IMR-90 (cell line): Measurements from ENCODE around the gene IRAK4. TPM values are rescaled to one million over a fixed set of nuclear protein-coding genes. Genes with fewer than 3 reads are reported as not detected.

Experiments
- ATAC-seq: fragments of 200-7000 bp; cut with Tn5 transposase; 2 replicates; pipeline ENCODE4 v1.9.1; 2020; ENCODE audit warnings: low read depth, mild to moderate bottlenecking, moderate library complexity
- BruUV-seq: library from RNA; stranded (reverse); fragments of 400-500 nt; replicated peaks from 2 replicates; lab custom pipeline; 2021; lab: Mats Ljungman, UMichigan
- CTCF ChIA-PET: fragments of 300-600 bp; formaldehyde crosslinking; extraction: SDS; loops from one replicate; lab custom pipeline; 2021; ENCODE audit warnings: antibody characterized with exemption; lab: Yijun Ruan, JAX
- POLR2A ChIA-PET: fragments of 300-600 bp; sonication (Branson Sonifier 250); formaldehyde crosslinking; loops from one replicate; lab custom pipeline; 2022; ENCODE audit warnings: antibody characterized with exemption; ENCODE audit not compliant: unreplicated experiment; lab: Charles Lee
- DNase-seq: peaks from one replicate; pipeline ENCODE4 v3.0.0; 2013
- H2AFZ ChIP-seq: replicated peaks from 2 replicates; pipeline ENCODE3; 2013; ENCODE audit warnings: low read length, mild to moderate bottlenecking; ENCODE audit not compliant: poor library complexity
- H2AK5ac ChIP-seq: 2 replicates; pipeline ENCODE4 v1.6.1; 2013; ENCODE audit warnings: low read depth, low read length, inconsistent platforms
- H2AK9ac ChIP-seq: replicated peaks from 2 replicates; pipeline ENCODE3; 2013; ENCODE audit warnings: mild to moderate bottlenecking, low read depth, low read length, moderate library complexity; ENCODE audit not compliant: poor library complexity
- H2BK120ac ChIP-seq: 2 replicates; pipeline ENCODE4 v1.6.1; 2013; ENCODE audit warnings: low read depth, low read length, inconsistent platforms
- H2BK15ac ChIP-seq: 3 replicates; pipeline ENCODE4 v1.6.1; 2013; ENCODE audit warnings: low read depth, low read length, inconsistent platforms
- H2BK20ac ChIP-seq: 2 replicates; pipeline ENCODE4 v1.6.1; 2013; ENCODE audit warnings: low read depth, mild to moderate bottlenecking, inconsistent platforms, low read length, moderate library complexity
- H2BK5ac ChIP-seq: 2 replicates; pipeline ENCODE4 v1.6.1; 2013; ENCODE audit warnings: mild to moderate bottlenecking, low read depth, low read length, inconsistent platforms; ENCODE audit not compliant: poor library complexity, severe bottlenecking
- H3K14ac ChIP-seq: replicated peaks from 2 replicates; pipeline ENCODE4 v1.6.1; 2013; ENCODE audit warnings: low read depth, low read length, inconsistent platforms
- H3K18ac ChIP-seq: 2 replicates; pipeline ENCODE4 v1.6.1; 2013; ENCODE audit warnings: low read depth, low read length, control low read depth
- H3K23ac ChIP-seq: 2 replicates; pipeline ENCODE4 v1.6.1; 2013; ENCODE audit warnings: low read depth, low read length, inconsistent platforms
- H3K27ac ChIP-seq: 2 replicates; pipeline ENCODE4 v1.5.1; 2013; ENCODE audit warnings: mild to moderate bottlenecking, control low read depth, low read length; ENCODE audit not compliant: insufficient read depth
- H3K27me3 ChIP-seq: 2 replicates; pipeline ENCODE4 v1.6.1; 2013; ENCODE audit warnings: low read length; ENCODE audit not compliant: control insufficient read depth, insufficient read depth
- H3K36me3 ChIP-seq: 2 replicates; pipeline ENCODE4 v1.6.1; 2013; ENCODE audit warnings: low read length, mixed read lengths; ENCODE audit not compliant: control insufficient read depth, insufficient read depth
- H3K4ac ChIP-seq: 2 replicates; pipeline ENCODE4 v1.6.1; 2013; ENCODE audit warnings: low read depth, low read length, inconsistent platforms
- H3K4me1 ChIP-seq: 2 replicates; pipeline ENCODE4 v1.6.1; 2013; ENCODE audit warnings: low read length, mixed read lengths; ENCODE audit not compliant: control insufficient read depth, insufficient read depth
- H3K4me2 ChIP-seq: 2 replicates; pipeline ENCODE4 v1.6.1; 2013; ENCODE audit warnings: low read depth, mild to moderate bottlenecking, control low read depth, low read length, moderate library complexity
- H3K4me3 ChIP-seq: 2 replicates; pipeline ENCODE4 v1.5.1; 2013; ENCODE audit warnings: low read depth, mild to moderate bottlenecking, control low read depth, low read length, moderate library complexity; ENCODE audit not compliant: insufficient read depth
- H3K56ac ChIP-seq: 2 replicates; pipeline ENCODE4 v1.6.1; 2013; ENCODE audit warnings: low read length, inconsistent platforms; ENCODE audit not compliant: insufficient read depth; ENCODE audit errors: extremely low read depth
- H3K79me1 ChIP-seq, 2 experiments: 2 replicates each; pipeline ENCODE4 v1.6.1; 2013; ENCODE audit warnings: low read length in 2 of 2, inconsistent platforms in 1 of 2, low read depth in 1 of 2
- H3K9ac ChIP-seq: 2 replicates; pipeline ENCODE4 v1.6.1; 2013; ENCODE audit warnings: low read depth, low read length, control low read depth
- H3K9me1 ChIP-seq: 2 replicates; pipeline ENCODE4 v1.6.1; 2013; ENCODE audit warnings: low read length, inconsistent platforms; ENCODE audit not compliant: insufficient read depth
- H3K9me3 ChIP-seq: 2 replicates; pipeline ENCODE4 v1.6.1; 2013; ENCODE audit warnings: low read length; ENCODE audit not compliant: control insufficient read depth, insufficient read depth
- H4K20me1 ChIP-seq: 2 replicates; pipeline ENCODE4 v1.6.1; 2013; ENCODE audit warnings: low read length, inconsistent platforms; ENCODE audit not compliant: insufficient read depth
- H4K5ac ChIP-seq: 2 replicates; pipeline ENCODE4 v1.6.1; 2013; ENCODE audit warnings: mild to moderate bottlenecking, low read depth, low read length, control low read depth
- H4K8ac ChIP-seq, 2 experiments: 2 replicates each; pipeline ENCODE4 v1.6.1; 2013; ENCODE audit warnings: low read depth in 2 of 2, low read length in 2 of 2, control low read depth in 1 of 2, inconsistent platforms in 1 of 2
- H4K91ac ChIP-seq: 2 replicates; pipeline ENCODE4 v1.6.1; 2013; ENCODE audit warnings: low read depth, low read length, inconsistent platforms; ENCODE audit not compliant: insufficient read depth
- BHLHE40 ChIP-seq: fragments of 150-350 bp; IDR thresholded peaks from 2 replicates; pipeline ENCODE4 v1.6.1; 2016; ENCODE audit warnings: mild to moderate bottlenecking, low read depth, low read length
- CEBPB ChIP-seq: IDR thresholded peaks from 2 replicates; pipeline ENCODE4 v1.6.1; 2012; ENCODE audit warnings: low read depth, low read length, improper control_type of control experiment
- CHD1 ChIP-seq: IDR thresholded peaks from 2 replicates; pipeline ENCODE4 v1.6.1; 2012; ENCODE audit warnings: low read depth, low read length, improper control_type of control experiment
- CTCF ChIP-seq: conservative IDR thresholded peaks from 2 replicates; pipeline ENCODE4 v1.5.1; 2012; ENCODE audit warnings: mild to moderate bottlenecking, low read depth, low read length, improper control_type of control experiment
- ELK1 ChIP-seq: fragments of 150-350 bp; IDR thresholded peaks from 2 replicates; pipeline ENCODE4 v1.6.1; 2016; ENCODE audit warnings: low read depth, mild to moderate bottlenecking, low read length, moderate library complexity, borderline replicate concordance
- FOS ChIP-seq: fragments of 150-350 bp; IDR thresholded peaks from 2 replicates; pipeline ENCODE4 v1.6.1; 2016; ENCODE audit warnings: low read depth, low read length
- MAFK ChIP-seq: IDR thresholded peaks from 2 replicates; pipeline ENCODE4 v1.6.1; 2012; ENCODE audit warnings: low read depth, low read length, improper control_type of control experiment
- MAZ ChIP-seq: IDR thresholded peaks from 2 replicates; pipeline ENCODE4 v1.6.1; 2012; ENCODE audit warnings: low read depth, mild to moderate bottlenecking, low read length, improper control_type of control experiment, moderate library complexity, borderline replicate concordance
- MXI1 ChIP-seq: IDR thresholded peaks from 2 replicates; pipeline ENCODE4 v1.6.1; 2012; ENCODE audit warnings: low read depth, mild to moderate bottlenecking, low read length, moderate library complexity, borderline replicate concordance
- NFE2L2 ChIP-seq: fragments of 150-350 bp; IDR thresholded peaks from 2 replicates; pipeline ENCODE4 v1.6.1; 2016; ENCODE audit warnings: low read depth, mild to moderate bottlenecking, low read length
- POLR2A ChIP-seq: IDR thresholded peaks from 2 replicates; pipeline ENCODE4 v1.6.1; 2012; ENCODE audit warnings: mild to moderate bottlenecking, low read depth, low read length
- RAD21 ChIP-seq: IDR thresholded peaks from 2 replicates; pipeline ENCODE4 v1.6.1; 2012; ENCODE audit warnings: low read length, improper control_type of control experiment
- RCOR1 ChIP-seq: IDR thresholded peaks from 2 replicates; pipeline ENCODE4 v1.6.1; 2012; ENCODE audit warnings: mild to moderate bottlenecking, low read length, improper control_type of control experiment; ENCODE audit not compliant: insufficient replicate concordance
- RFX5 ChIP-seq: IDR thresholded peaks from 2 replicates; pipeline ENCODE4 v1.8.0; 2012; ENCODE audit warnings: low read depth, mild to moderate bottlenecking, low read length, moderate library complexity
- SMC3 ChIP-seq: fragments of 150-350 bp; IDR thresholded peaks from 2 replicates; pipeline ENCODE4 v1.6.1; 2016; ENCODE audit warnings: low read depth, mild to moderate bottlenecking, antibody characterized with exemption, low read length, moderate library complexity
- USF2 ChIP-seq: fragments of 150-350 bp; IDR thresholded peaks from 2 replicates; pipeline ENCODE4 v1.6.1; 2017; ENCODE audit warnings: mild to moderate bottlenecking, antibody characterized with exemption, low read length, low read depth
- WGBS, 2 experiments: methylation state at CpG; one replicate each; pipeline versions ENCODE4 v1.1.5 to v1.1.7; 2013; ENCODE audit warnings: missing lambda C conversion rate in 2 of 2; ENCODE audit not compliant: insufficient read length in 1 of 2; ENCODE audit errors: extremely low coverage in 2 of 2; 5-methylcytosine and 5-hydroxymethylcytosine counted together
- dilution Hi-C: fragments of 300-500 bp; cut with HindIII; formaldehyde crosslinking; loops from one replicate; pipeline ENCODE4 v1.14.3; 2018; ENCODE audit warnings: low sequenced_read_pairs; ENCODE audit not compliant: unreplicated experiment
- in situ Hi-C: fragments of 300-500 bp; cut with MboI; formaldehyde crosslinking; loops from 3 replicates; pipeline ENCODE4 v1.14.3; 2019; ENCODE audit warnings: low sequenced_read_pairs, inconsistent platforms, mixed read lengths
- intact Hi-C: fragments of 100-400 bp; cut with micrococcal nuclease; formaldehyde crosslinking; loops from 2 replicates; pipeline ENCODE4 v1.10.0; 2022
- polyA plus RNA-seq, 3 experiments: library from polyadenylated mRNA; depleted of rRNA; stranded (reverse); fragments of >200 nt; gene quantifications; 2 replicates each; pipeline ENCODE4 v1.2.3, GENCODE V29; 2012; ENCODE audit warnings: low replicate concordance in 1 of 3
- total RNA-seq: library from RNA; depleted of rRNA; stranded (reverse); fragments of >200 nt; gene quantifications from 2 replicates; pipeline ENCODE4 v1.2.3, GENCODE V29; 2012

The IRAK4 gene
- total and polyA plus RNA-seq, 2 of the 4 experiments (the other 2 are of a cell fraction), result 12.6 to 27.6 TPM

GRCh38 chr12:43812926-43813325 is 54.2 kb downstream of the IRAK4 start:
- no peak overlapping the region for H2BK5ac ChIP-seq
- no peaks in the 10 kb centered on the region for H3K4me1 ChIP-seq
- no peak for TF ChIP-seq CHD1
- no peak for TF ChIP-seq NFE2L2
- TF ChIP-seq SMC3, result no peak
- no peak for TF ChIP-seq POLR2A
- no peak for TF ChIP-seq USF2
- TF ChIP-seq MAFK, result no peak
- TF ChIP-seq RFX5, result no peak
- TF ChIP-seq RCOR1, result no peak
- TF ChIP-seq BHLHE40, result no peak
- TF ChIP-seq ELK1, result no peak
- no peak for TF ChIP-seq RAD21
- TF ChIP-seq FOS, result no peak
- TF ChIP-seq MAZ, result no peak
- no peak for TF ChIP-seq CTCF
- no peak for TF ChIP-seq CEBPB
- no peak for TF ChIP-seq MXI1
- H3K9ac ChIP-seq, result no peak overlapping the region
- H3K27me3 ChIP-seq, result no peaks in the 10 kb centered on the region; the same call in none of the 2 replicates
- H2BK20ac ChIP-seq, result no peak overlapping the region
- dilution Hi-C loops, result no loop called here
- ChIA-PET POLR2A (no interaction called here), CTCF (interaction anchor here (0.6 kb wide), 1 partner anchor 314 kb away, joined by 4 read pairs; no protein-coding TSS in a partner anchor)
- H3K4me3 ChIP-seq, result no peak overlapping the region
- H2AK9ac ChIP-seq, result no peak overlapping the region
- no peak overlapping the region for H3K56ac ChIP-seq
- no peaks in the 10 kb centered on the region for H3K36me3 ChIP-seq
- no peak overlapping the region for H2BK15ac ChIP-seq
- H2AK5ac ChIP-seq, result no peak overlapping the region
- no peaks in the 10 kb centered on the region; the same call in 1 of the 2 replicates for H3K9me1 ChIP-seq
- H3K18ac ChIP-seq, result no peak overlapping the region
- no peaks in the 10 kb centered on the region for H4K20me1 ChIP-seq
- ATAC-seq, result peak; percentile 63; the same call in 1 of the 2 replicates
- no peak overlapping the region for H4K91ac ChIP-seq
- H3K79me1 ChIP-seq, result no peaks in the 10 kb centered on the region
- intact Hi-C loops, result no loop called here
- in situ Hi-C loops, result no loop called here
- no peak overlapping the region for H4K8ac ChIP-seq
- WGBS, 2 experiments, result no CpG with 5 or more reads among the region's 4 CpGs
- H3K27ac ChIP-seq, result no peak overlapping the region
- H2AFZ ChIP-seq, result no peak overlapping the region
- H3K9me3 ChIP-seq, result no peaks in the 10 kb centered on the region
- no peak overlapping the region for H3K4me2 ChIP-seq
- H3K23ac ChIP-seq, result no peak overlapping the region
- H2BK120ac ChIP-seq, result no peak overlapping the region
- peak; percentile 53 for DNase-seq
- BruUV-seq, result no TSS peak
- no peak overlapping the region for H4K5ac ChIP-seq
- H3K4ac ChIP-seq, result no peak overlapping the region
- H3K14ac ChIP-seq, result no peak overlapping the region
